ENCODE data around the gene ATF4.

DNA sequence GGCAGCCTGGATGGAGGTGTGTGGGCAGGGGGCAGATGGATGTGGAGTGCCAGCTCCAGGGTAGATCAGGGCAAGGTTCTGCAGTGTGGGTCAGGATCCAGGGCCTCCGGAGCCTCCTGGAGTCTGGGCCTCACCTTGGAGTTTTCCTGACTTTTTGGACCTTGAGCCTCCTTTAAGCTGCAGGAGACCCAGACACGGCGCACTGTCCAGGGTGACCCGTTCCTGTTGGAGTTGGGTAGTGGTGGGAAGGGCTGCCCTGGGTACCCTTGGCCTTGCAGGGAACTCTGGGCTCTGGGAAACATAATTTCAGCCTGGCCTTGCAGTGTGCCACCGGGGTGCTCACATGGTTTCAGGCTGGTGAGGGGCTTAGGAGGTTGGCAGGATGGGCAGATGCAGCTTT lies 46.5 kb upstream of the ATF4 start:
- TF ChIP-seq ESRRG (CRISPR knock-in tag; IDR thresholded peaks at IDR 0.05) = no peak
- TF ChIP-seq, protein P1, sequence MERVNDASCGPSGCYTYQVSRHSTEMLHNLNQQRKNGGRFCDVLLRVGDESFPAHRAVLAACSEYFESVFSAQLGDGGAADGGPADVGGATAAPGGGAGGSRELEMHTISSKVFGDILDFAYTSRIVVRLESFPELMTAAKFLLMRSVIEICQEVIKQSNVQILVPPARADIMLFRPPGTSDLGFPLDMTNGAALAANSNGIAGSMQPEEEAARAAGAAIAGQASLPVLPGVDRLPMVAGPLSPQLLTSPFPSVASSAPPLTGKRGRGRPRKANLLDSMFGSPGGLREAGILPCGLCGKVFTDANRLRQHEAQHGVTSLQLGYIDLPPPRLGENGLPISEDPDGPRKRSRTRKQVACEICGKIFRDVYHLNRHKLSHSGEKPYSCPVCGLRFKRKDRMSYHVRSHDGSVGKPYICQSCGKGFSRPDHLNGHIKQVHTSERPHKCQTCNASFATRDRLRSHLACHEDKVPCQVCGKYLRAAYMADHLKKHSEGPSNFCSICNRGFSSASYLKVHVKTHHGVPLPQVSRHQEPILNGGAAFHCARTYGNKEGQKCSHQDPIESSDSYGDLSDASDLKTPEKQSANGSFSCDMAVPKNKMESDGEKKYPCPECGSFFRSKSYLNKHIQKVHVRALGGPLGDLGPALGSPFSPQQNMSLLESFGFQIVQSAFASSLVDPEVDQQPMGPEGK (CRISPR knock-in tag; IDR thresholded peaks at IDR 0.05; ENCODE audit: borderline replicate concordance) = no peak
- no peak for TF ChIP-seq ZFP3 (CRISPR knock-in tag; IDR thresholded peaks at IDR 0.05)
